GM23338 (cell line): ENCODE results near the gene FKRP. TPM values are rescaled to one million over a fixed set of nuclear protein-coding genes. Genes with fewer than 3 reads are reported as not detected.

Source experiments
- ATAC-seq: fragments of 200-7000 bp; cut with Tn5 transposase; 3 replicates; pipeline ENCODE4 v1.9.1; 2020
- DNase-seq: peaks from one replicate; pipeline ENCODE4 v3.0.0-alpha.2; 2015; ENCODE audit warnings: low spot score
- H2AFZ ChIP-seq: fragments of 200-600 bp; sonication (generic); 2 replicates; pipeline ENCODE4 v1.8.0; 2016; ENCODE audit warnings: antibody characterized with exemption, mild to moderate bottlenecking, moderate library complexity
- H3F3A ChIP-seq: fragments of 200-600 bp; sonication (generic); replicated peaks from 2 replicates; pipeline ENCODE4 v1.8.0; 2017; ENCODE audit warnings: antibody characterized with exemption, mixed run types, low read depth
- H3K27ac ChIP-seq: fragments of 200-600 bp; sonication (generic); 2 replicates; pipeline ENCODE4 v1.6.1; 2016; ENCODE audit warnings: low read depth
- H3K27me3 ChIP-seq: fragments of 200-600 bp; sonication (generic); 2 replicates; pipeline ENCODE4 v1.8.0; 2016; ENCODE audit warnings: mild to moderate bottlenecking, mixed run types, moderate library complexity; ENCODE audit not compliant: insufficient read depth
- H3K36me3 ChIP-seq: fragments of 200-600 bp; sonication (generic); 2 replicates; pipeline ENCODE4 v1.8.0; 2016; ENCODE audit warnings: mild to moderate bottlenecking; ENCODE audit not compliant: insufficient read depth
- H3K4me1 ChIP-seq: fragments of 200-600 bp; sonication (generic); 2 replicates; pipeline ENCODE4 v1.8.0; 2016; ENCODE audit warnings: mild to moderate bottlenecking, moderate library complexity; ENCODE audit not compliant: insufficient read depth
- H3K4me2 ChIP-seq: fragments of 200-600 bp; sonication (generic); 2 replicates; pipeline ENCODE4 v1.7.1; 2017; ENCODE audit warnings: mixed run types
- H3K4me3 ChIP-seq: fragments of 200-600 bp; sonication (generic); 2 replicates; pipeline ENCODE4 v1.6.1; 2016; ENCODE audit warnings: mixed run types
- H3K79me2 ChIP-seq: fragments of 200-600 bp; sonication (generic); replicated peaks from 2 replicates; pipeline ENCODE4 v1.8.0; 2017; ENCODE audit warnings: mild to moderate bottlenecking; ENCODE audit not compliant: insufficient read depth
- H3K9me2 ChIP-seq: fragments of 200-600 bp; sonication (generic); 2 replicates; pipeline ENCODE4 v1.8.0; 2017; ENCODE audit not compliant: insufficient read depth
- H4K20me1 ChIP-seq: fragments of 200-600 bp; sonication (generic); replicated peaks from 2 replicates; pipeline ENCODE4 v1.8.0; 2017; ENCODE audit warnings: mild to moderate bottlenecking; ENCODE audit not compliant: insufficient read depth
- H3K27ac Mint-ChIP-seq: 2 replicates; pipeline ENCODE4 v1.8.0; 2020; ENCODE audit warnings: inconsistent platforms, mild to moderate bottlenecking, moderate library complexity, mixed read lengths
- H3K27me3 Mint-ChIP-seq: 3 replicates; pipeline ENCODE4 v1.8.0; 2022; ENCODE audit warnings: low read depth, mild to moderate bottlenecking, moderate library complexity, mixed read lengths, inconsistent platforms; ENCODE audit not compliant: insufficient read depth, poor library complexity
- H3K36me3 Mint-ChIP-seq: 3 replicates; pipeline ENCODE4 v1.8.0; 2021; ENCODE audit warnings: low read depth, mild to moderate bottlenecking, inconsistent platforms, moderate library complexity, mixed read lengths
- H3K4me1 Mint-ChIP-seq: 3 replicates; pipeline ENCODE4 v1.8.0; 2020; ENCODE audit warnings: mild to moderate bottlenecking, inconsistent platforms, mixed read lengths
- H3K4me3 Mint-ChIP-seq: 3 replicates; pipeline ENCODE4 v1.8.0; 2021; ENCODE audit warnings: moderate library complexity, mild to moderate bottlenecking, inconsistent platforms, mixed read lengths
- H3K9me3 Mint-ChIP-seq: 3 replicates; pipeline ENCODE4 v1.8.0; 2020; ENCODE audit warnings: moderate library complexity, mild to moderate bottlenecking, inconsistent platforms, mixed read lengths
- CREB1 ChIP-seq: fragments of 250-450 bp; sonication (Bioruptor Pico); IDR thresholded peaks from 2 replicates; pipeline ENCODE4 v1.5.0; 2020; ENCODE audit warnings: low read depth, mild to moderate bottlenecking, moderate library complexity
- EZH2 ChIP-seq: fragments of 200-600 bp; sonication (generic); IDR thresholded peaks from one replicate; pipeline ENCODE4 v1.8.0; 2017; ENCODE audit warnings: antibody characterized with exemption, mild to moderate bottlenecking, low read depth; ENCODE audit not compliant: unreplicated experiment
- EZH2phosphoT487 ChIP-seq: fragments of 200-600 bp; sonication (generic); IDR thresholded peaks from one replicate; pipeline ENCODE4 v1.8.1; 2018; ENCODE audit warnings: antibody characterized with exemption; ENCODE audit not compliant: unreplicated experiment
- JUNB ChIP-seq: IDR thresholded peaks from one replicate; pipeline ENCODE4 v1.6.1; 2016; ENCODE audit warnings: antibody characterized with exemption; ENCODE audit not compliant: unreplicated experiment
- NANOG ChIP-seq: IDR thresholded peaks from 2 replicates; pipeline ENCODE4 v1.6.1; 2016; ENCODE audit warnings: antibody characterized with exemption, borderline replicate concordance
- POLR2AphosphoS5 ChIP-seq: IDR thresholded peaks from 2 replicates; pipeline ENCODE4 v1.6.1; 2016; ENCODE audit warnings: antibody characterized with exemption, low read depth
- STAT1 ChIP-seq: IDR thresholded peaks from one replicate; pipeline ENCODE4 v1.6.1; 2016; ENCODE audit warnings: antibody characterized with exemption; ENCODE audit not compliant: unreplicated experiment
- ZNF114 ChIP-seq: fragments of 250-450 bp; sonication (Bioruptor Pico); IDR thresholded peaks from 2 replicates; pipeline ENCODE4 v1.5.0; 2020; ENCODE audit warnings: mild to moderate bottlenecking, moderate library complexity
- ZNF331 ChIP-seq: fragments of 250-450 bp; sonication (Bioruptor Pico); IDR thresholded peaks from 2 replicates; pipeline ENCODE4 v1.5.0; 2020; ENCODE audit warnings: low read depth, mild to moderate bottlenecking, moderate library complexity
- polyA plus RNA-seq: library from polyadenylated mRNA; unstranded; fragments of >200 nt; fragmentation: Nextera tagmentation; extraction: Ambion mirVana; gene quantifications from 2 replicates; pipeline ENCODE4 v1.2.1, GENCODE V29; 2016
- total RNA-seq: library from RNA; depleted of rRNA; stranded (reverse); fragments of >200 nt; shearing (Covaris generic); gene quantifications from 2 replicates; pipeline ENCODE4 v1.2.3, GENCODE V29; 2014
- TF ChIP-seq, protein P1 (sequence below): IDR thresholded peaks from 2 replicates; pipeline ENCODE4 v1.6.1; 2016; ENCODE audit warnings: antibody characterized with exemption
- TF ChIP-seq, protein P2 (sequence below), 2 experiments: fragments of 200-600 bp in 1 of 2; sonication (generic) in 1 of 2; conservative IDR thresholded peaks; 2 replicates each; pipeline versions ENCODE4 v1.5.1 to v1.6.1; 2016 to 2017; ENCODE audit warnings: antibody characterized with exemption in 2 of 2, low read depth in 2 of 2, mild to moderate bottlenecking in 2 of 2, moderate library complexity in 1 of 2
- TF ChIP-seq, protein P3 (sequence below): fragments of 250-450 bp; sonication (Bioruptor Pico); IDR thresholded peaks from 2 replicates; pipeline ENCODE4 v1.5.0; 2020; ENCODE audit warnings: mild to moderate bottlenecking, moderate library complexity
- TF ChIP-seq, protein P4 (sequence below): IDR thresholded peaks from one replicate; pipeline ENCODE4 v1.6.1; 2018; ENCODE audit warnings: antibody characterized with exemption; ENCODE audit not compliant: unreplicated experiment

Gene FKRP
- total and polyA plus RNA-seq, 2 experiments from 2014 or later = 11.5 to 31.9 TPM

DNA sequence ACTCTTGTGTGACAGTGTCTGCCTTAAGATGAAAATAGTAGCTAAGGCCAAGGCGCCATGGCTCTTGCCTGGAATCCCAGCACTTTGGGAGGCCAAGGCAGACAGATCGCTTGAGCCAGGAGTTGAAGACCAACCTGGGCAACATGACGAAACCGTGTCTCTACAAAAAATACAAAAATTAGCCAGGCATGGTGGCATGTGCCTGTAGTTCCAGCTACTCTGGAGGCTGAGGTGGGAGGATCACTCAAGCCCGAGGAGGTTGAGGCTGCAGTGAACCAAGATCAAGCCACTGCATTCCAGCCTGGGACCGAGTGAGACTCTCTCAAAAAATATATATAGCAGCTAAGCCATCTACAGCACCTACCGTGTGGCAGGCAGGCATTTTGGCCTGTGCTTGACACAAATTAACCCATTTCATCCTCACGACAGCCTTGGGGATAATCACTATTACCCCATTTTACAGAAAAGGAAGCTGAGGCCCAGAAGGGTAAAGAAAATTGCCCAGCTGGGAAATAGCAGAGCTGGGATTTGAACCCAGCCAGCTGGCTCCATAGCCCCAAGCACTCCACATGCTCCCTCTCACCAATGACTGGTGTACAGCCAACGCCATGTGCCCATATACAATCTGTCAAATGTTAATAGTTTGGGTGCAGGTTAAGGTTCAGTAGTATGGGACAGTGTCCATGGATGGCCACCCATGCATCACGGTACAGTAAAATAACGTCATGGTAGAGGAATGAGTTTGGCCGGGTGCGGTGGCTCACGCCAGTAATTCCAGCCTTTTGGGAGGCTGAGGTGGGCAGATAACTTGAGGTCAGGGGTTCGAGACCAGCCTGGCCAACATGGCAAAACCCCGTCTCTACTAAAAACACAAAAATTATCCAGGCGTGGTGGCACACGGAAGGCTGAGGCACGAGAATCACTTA lies 39.5 kb downstream of the FKRP start:
- Histone ChIP-seq H3K27me3 (peaks cover 6% of the 10 kb centered on the region), H4K20me1 (peaks cover 39% of the 10 kb centered on the region), H3K36me3 (peaks cover 45% of the 10 kb centered on the region), H2AFZ (no peak overlapping the region), H3K4me1 (peaks cover 28% of the 10 kb centered on the region), H3K9me2 (no peaks in the 10 kb centered on the region), H3K79me2 (peaks cover 76% of the 10 kb centered on the region), H3K4me3 (peak overlapping the region; percentile 98), H3K27ac (peak overlapping the region; percentile 94), H3F3A (peaks cover 36% of the 10 kb centered on the region), H3K4me2 (peak overlapping the region; percentile 99)
- Mint-ChIP-seq H3K4me3 (peak overlapping the region; percentile 97), H3K27ac (peak overlapping the region; percentile 100), H3K9me3 (peaks cover 5% of the 10 kb centered on the region; the same call in 1 of the 3 replicates), H3K4me1 (peaks cover 41% of the 10 kb centered on the region), H3K27me3 (peaks cover 36% of the 10 kb centered on the region), H3K36me3 (peaks cover 71% of the 10 kb centered on the region)
- ATAC-seq (no peak), DNase-seq (no peak)
- TF ChIP-seq CREB1 (CRISPR knock-in tag) = no peak
- TF ChIP-seq EZH2 = no peak
- TF ChIP-seq, protein P1, sequence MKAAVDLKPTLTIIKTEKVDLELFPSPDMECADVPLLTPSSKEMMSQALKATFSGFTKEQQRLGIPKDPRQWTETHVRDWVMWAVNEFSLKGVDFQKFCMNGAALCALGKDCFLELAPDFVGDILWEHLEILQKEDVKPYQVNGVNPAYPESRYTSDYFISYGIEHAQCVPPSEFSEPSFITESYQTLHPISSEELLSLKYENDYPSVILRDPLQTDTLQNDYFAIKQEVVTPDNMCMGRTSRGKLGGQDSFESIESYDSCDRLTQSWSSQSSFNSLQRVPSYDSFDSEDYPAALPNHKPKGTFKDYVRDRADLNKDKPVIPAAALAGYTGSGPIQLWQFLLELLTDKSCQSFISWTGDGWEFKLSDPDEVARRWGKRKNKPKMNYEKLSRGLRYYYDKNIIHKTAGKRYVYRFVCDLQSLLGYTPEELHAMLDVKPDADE = no peak
- TF ChIP-seq STAT1 = no peak
- no peak for TF ChIP-seq ZNF331
- TF ChIP-seq EZH2phosphoT487 = no peak
- no peak for TF ChIP-seq ZNF114
- TF ChIP-seq, protein P2, sequence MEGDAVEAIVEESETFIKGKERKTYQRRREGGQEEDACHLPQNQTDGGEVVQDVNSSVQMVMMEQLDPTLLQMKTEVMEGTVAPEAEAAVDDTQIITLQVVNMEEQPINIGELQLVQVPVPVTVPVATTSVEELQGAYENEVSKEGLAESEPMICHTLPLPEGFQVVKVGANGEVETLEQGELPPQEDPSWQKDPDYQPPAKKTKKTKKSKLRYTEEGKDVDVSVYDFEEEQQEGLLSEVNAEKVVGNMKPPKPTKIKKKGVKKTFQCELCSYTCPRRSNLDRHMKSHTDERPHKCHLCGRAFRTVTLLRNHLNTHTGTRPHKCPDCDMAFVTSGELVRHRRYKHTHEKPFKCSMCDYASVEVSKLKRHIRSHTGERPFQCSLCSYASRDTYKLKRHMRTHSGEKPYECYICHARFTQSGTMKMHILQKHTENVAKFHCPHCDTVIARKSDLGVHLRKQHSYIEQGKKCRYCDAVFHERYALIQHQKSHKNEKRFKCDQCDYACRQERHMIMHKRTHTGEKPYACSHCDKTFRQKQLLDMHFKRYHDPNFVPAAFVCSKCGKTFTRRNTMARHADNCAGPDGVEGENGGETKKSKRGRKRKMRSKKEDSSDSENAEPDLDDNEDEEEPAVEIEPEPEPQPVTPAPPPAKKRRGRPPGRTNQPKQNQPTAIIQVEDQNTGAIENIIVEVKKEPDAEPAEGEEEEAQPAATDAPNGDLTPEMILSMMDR (conservative IDR thresholded peaks at IDR 0.05; ENCODE audit: low read depth in 2 of 2) = no peak
- no peak for TF ChIP-seq NANOG
- TF ChIP-seq JUNB = no peak
- TF ChIP-seq POLR2AphosphoS5 = no peak
- TF ChIP-seq, protein P3, sequence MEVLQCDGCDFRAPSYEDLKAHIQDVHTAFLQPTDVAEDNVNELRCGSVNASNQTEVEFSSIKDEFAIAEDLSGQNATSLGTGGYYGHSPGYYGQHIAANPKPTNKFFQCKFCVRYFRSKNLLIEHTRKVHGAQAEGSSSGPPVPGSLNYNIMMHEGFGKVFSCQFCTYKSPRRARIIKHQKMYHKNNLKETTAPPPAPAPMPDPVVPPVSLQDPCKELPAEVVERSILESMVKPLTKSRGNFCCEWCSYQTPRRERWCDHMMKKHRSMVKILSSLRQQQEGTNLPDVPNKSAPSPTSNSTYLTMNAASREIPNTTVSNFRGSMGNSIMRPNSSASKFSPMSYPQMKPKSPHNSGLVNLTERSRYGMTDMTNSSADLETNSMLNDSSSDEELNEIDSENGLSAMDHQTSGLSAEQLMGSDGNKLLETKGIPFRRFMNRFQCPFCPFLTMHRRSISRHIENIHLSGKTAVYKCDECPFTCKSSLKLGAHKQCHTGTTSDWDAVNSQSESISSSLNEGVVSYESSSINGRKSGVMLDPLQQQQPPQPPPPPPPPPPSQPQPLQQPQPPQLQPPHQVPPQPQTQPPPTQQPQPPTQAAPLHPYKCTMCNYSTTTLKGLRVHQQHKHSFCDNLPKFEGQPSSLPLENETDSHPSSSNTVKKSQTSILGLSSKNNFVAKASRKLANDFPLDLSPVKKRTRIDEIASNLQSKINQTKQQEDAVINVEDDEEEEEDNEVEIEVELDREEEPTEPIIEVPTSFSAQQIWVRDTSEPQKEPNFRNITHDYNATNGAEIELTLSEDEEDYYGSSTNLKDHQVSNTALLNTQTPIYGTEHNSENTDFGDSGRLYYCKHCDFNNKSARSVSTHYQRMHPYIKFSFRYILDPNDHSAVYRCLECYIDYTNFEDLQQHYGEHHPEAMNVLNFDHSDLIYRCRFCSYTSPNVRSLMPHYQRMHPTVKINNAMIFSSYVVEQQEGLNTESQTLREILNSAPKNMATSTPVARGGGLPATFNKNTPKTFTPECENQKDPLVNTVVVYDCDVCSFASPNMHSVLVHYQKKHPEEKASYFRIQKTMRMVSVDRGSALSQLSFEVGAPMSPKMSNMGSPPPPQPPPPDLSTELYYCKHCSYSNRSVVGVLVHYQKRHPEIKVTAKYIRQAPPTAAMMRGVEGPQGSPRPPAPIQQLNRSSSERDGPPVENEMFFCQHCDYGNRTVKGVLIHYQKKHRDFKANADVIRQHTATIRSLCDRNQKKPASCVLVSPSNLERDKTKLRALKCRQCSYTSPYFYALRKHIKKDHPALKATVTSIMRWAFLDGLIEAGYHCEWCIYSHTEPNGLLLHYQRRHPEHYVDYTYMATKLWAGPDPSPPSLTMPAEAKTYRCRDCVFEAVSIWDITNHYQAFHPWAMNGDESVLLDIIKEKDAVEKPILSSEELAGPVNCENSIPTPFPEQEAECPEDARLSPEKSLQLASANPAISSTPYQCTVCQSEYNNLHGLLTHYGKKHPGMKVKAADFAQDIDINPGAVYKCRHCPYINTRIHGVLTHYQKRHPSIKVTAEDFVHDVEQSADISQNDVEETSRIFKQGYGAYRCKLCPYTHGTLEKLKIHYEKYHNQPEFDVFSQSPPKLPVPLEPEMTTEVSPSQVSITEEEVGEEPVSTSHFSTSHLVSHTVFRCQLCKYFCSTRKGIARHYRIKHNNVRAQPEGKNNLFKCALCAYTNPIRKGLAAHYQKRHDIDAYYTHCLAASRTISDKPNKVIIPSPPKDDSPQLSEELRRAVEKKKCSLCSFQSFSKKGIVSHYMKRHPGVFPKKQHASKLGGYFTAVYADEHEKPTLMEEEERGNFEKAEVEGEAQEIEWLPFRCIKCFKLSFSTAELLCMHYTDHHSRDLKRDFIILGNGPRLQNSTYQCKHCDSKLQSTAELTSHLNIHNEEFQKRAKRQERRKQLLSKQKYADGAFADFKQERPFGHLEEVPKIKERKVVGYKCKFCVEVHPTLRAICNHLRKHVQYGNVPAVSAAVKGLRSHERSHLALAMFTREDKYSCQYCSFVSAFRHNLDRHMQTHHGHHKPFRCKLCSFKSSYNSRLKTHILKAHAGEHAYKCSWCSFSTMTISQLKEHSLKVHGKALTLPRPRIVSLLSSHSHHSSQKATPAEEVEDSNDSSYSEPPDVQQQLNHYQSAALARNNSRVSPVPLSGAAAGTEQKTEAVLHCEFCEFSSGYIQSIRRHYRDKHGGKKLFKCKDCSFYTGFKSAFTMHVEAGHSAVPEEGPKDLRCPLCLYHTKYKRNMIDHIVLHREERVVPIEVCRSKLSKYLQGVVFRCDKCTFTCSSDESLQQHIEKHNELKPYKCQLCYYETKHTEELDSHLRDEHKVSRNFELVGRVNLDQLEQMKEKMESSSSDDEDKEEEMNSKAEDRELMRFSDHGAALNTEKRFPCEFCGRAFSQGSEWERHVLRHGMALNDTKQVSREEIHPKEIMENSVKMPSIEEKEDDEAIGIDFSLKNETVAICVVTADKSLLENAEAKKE (CRISPR knock-in tag) = no peak
- TF ChIP-seq, protein P4, sequence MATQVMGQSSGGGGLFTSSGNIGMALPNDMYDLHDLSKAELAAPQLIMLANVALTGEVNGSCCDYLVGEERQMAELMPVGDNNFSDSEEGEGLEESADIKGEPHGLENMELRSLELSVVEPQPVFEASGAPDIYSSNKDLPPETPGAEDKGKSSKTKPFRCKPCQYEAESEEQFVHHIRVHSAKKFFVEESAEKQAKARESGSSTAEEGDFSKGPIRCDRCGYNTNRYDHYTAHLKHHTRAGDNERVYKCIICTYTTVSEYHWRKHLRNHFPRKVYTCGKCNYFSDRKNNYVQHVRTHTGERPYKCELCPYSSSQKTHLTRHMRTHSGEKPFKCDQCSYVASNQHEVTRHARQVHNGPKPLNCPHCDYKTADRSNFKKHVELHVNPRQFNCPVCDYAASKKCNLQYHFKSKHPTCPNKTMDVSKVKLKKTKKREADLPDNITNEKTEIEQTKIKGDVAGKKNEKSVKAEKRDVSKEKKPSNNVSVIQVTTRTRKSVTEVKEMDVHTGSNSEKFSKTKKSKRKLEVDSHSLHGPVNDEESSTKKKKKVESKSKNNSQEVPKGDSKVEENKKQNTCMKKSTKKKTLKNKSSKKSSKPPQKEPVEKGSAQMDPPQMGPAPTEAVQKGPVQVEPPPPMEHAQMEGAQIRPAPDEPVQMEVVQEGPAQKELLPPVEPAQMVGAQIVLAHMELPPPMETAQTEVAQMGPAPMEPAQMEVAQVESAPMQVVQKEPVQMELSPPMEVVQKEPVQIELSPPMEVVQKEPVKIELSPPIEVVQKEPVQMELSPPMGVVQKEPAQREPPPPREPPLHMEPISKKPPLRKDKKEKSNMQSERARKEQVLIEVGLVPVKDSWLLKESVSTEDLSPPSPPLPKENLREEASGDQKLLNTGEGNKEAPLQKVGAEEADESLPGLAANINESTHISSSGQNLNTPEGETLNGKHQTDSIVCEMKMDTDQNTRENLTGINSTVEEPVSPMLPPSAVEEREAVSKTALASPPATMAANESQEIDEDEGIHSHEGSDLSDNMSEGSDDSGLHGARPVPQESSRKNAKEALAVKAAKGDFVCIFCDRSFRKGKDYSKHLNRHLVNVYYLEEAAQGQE = no peak
